GM12878 (cell line): Measurements from ENCODE around the gene CENPS. TPM values are rescaled to one million over a fixed set of nuclear protein-coding genes. Genes with fewer than 3 reads are reported as not detected.

Experiments
- ATAC-seq: fragments of 200-7000 bp; cut with Tn5 transposase; 3 replicates; pipeline ENCODE4 v1.9.1; 2020; ENCODE audit warnings: mild to moderate bottlenecking, moderate library complexity
- BruUV-seq: library from RNA; stranded (reverse); fragments of 400-500 nt; replicated peaks from 2 replicates; lab custom pipeline; 2021; lab: Mats Ljungman, UMichigan
- CTCF ChIA-PET: fragments of 300-600 bp; sonication (Branson Sonifier 250); formaldehyde crosslinking; extraction: SDS; loops from one replicate; lab custom pipeline; 2021; ENCODE audit warnings: inconsistent platforms; lab: Yijun Ruan, JAX
- POLR2A ChIA-PET: fragments of 350-600 bp; formaldehyde crosslinking; extraction: SDS; loops from one replicate; lab custom pipeline; 2021; ENCODE audit warnings: inconsistent platforms; lab: Charles Lee
- RAD21 ChIA-PET: fragments of 300-600 bp; sonication (Branson Sonifier 250); formaldehyde crosslinking; loops from one replicate; lab custom pipeline; 2023; ENCODE audit warnings: antibody characterized with exemption; ENCODE audit not compliant: unreplicated experiment; lab: Charles Lee
- SMC1A ChIA-PET: fragments of 300-600 bp; sonication (Branson Sonifier 250); formaldehyde crosslinking; loops from one replicate; lab custom pipeline; 2023; ENCODE audit not compliant: unreplicated experiment, uncharacterized antibody; lab: Charles Lee
- DNase-seq: peaks from one replicate; pipeline ENCODE4 v3.0.0-alpha.2; 2011; ENCODE audit warnings: low read depth, low spot score
- FAIRE-seq: peaks from 3 replicates; lab custom pipeline; 2011; peaks lifted over from hg19 to GRCh38; lab: Jason Lieb, UNC
- H2AFZ ChIP-seq: 2 replicates; pipeline ENCODE4 v1.6.0; 2011; ENCODE audit warnings: low read depth, low read length, control low read depth; ENCODE audit not compliant: control insufficient read depth
- H3K27ac ChIP-seq: 2 replicates; pipeline ENCODE4 v1.5.1; 2011; ENCODE audit warnings: control low read depth; ENCODE audit not compliant: control insufficient read depth, insufficient read depth
- H3K27me3 ChIP-seq, 2 experiments: replicated peaks in 1 of 2; 2 replicates each; pipeline versions ENCODE4 v1.6.0 to v1.6.1; 2011; ENCODE audit warnings: low read length in 1 of 2; ENCODE audit not compliant: control insufficient read depth in 2 of 2, insufficient read depth in 2 of 2
- H3K36me3 ChIP-seq, 2 experiments: 2 replicates each; pipeline ENCODE4 v1.5.1; 2011; ENCODE audit warnings: low read length in 1 of 2; ENCODE audit not compliant: control insufficient read depth in 2 of 2, insufficient read depth in 2 of 2
- H3K4me1 ChIP-seq: 2 replicates; pipeline ENCODE4 v1.6.1; 2011; ENCODE audit warnings: mild to moderate bottlenecking, low read length, moderate library complexity, mixed read lengths; ENCODE audit not compliant: control insufficient read depth, insufficient read depth
- H3K4me2 ChIP-seq: 2 replicates; pipeline ENCODE4 v1.6.0; 2011; ENCODE audit warnings: control low read depth; ENCODE audit not compliant: control insufficient read depth, insufficient read depth
- H3K4me3 ChIP-seq: fragments of 200-600 bp; sonication (generic); 2 replicates; pipeline ENCODE4 v1.5.1; 2016
- H3K79me2 ChIP-seq: 2 replicates; pipeline ENCODE4 v1.6.0; 2011; ENCODE audit warnings: low read length; ENCODE audit not compliant: control insufficient read depth, insufficient read depth
- H3K9ac ChIP-seq: 2 replicates; pipeline ENCODE4 v1.8.0; 2011; ENCODE audit warnings: low read length, control low read depth, mixed read lengths; ENCODE audit not compliant: control insufficient read depth, insufficient read depth
- H3K9me3 ChIP-seq: replicated peaks from 3 replicates; pipeline ENCODE4 v1.5.1; 2011; ENCODE audit warnings: mild to moderate bottlenecking, low read length; ENCODE audit not compliant: control insufficient read depth, insufficient read depth
- H4K20me1 ChIP-seq: 2 replicates; pipeline ENCODE4 v1.6.0; 2011; ENCODE audit not compliant: control insufficient read depth, insufficient read depth
- BHLHE40 ChIP-seq, 2 experiments: fragments of 450-650 bp in 1 of 2; IDR thresholded peaks; 2 replicates each; pipeline ENCODE4 v1.6.1; 2011 to 2017; ENCODE audit warnings: low read depth in 2 of 2, borderline replicate concordance in 1 of 2, improper control_type of control experiment in 1 of 2, low read length in 1 of 2, mild to moderate bottlenecking in 1 of 2
- CEBPB ChIP-seq, 2 experiments: fragments of 150-350 bp in 1 of 2; IDR thresholded peaks; 2 replicates each; pipeline ENCODE4 v1.6.1; 2012 to 2014; ENCODE audit warnings: low read depth in 2 of 2, low read length in 2 of 2, borderline replicate concordance in 1 of 2, inconsistent platforms in 1 of 2
- ESRRA ChIP-seq: IDR thresholded peaks from 2 replicates; pipeline ENCODE4 v1.6.1; 2012; ENCODE audit warnings: mild to moderate bottlenecking, low read length, improper control_type of control experiment
- FOXK2 ChIP-seq: fragments of 450-650 bp; IDR thresholded peaks from 2 replicates; pipeline ENCODE4 v1.6.1; 2017; ENCODE audit warnings: mild to moderate bottlenecking, moderate library complexity
- HDAC2 ChIP-seq: fragments of 200-600 bp; sonication (generic); IDR thresholded peaks from 2 replicates; pipeline ENCODE4 v1.6.1; 2017
- HDGF ChIP-seq: fragments of 450-650 bp; IDR thresholded peaks from 2 replicates; pipeline ENCODE4 v1.6.1; 2016; ENCODE audit warnings: antibody characterized with exemption
- NR2C1 ChIP-seq: fragments of 450-650 bp; IDR thresholded peaks from 2 replicates; pipeline ENCODE4 v1.6.1; 2017; ENCODE audit warnings: antibody characterized with exemption, mild to moderate bottlenecking, moderate library complexity
- WGBS: methylation state at CpG from one replicate; pipeline ENCODE4 v1.1.6; 2016; ENCODE audit warnings: low lambda C conversion rate; ENCODE audit not compliant: insufficient replicate concordance, insufficient coverage; ENCODE audit errors: missing lambda C conversion rate; 5-methylcytosine and 5-hydroxymethylcytosine counted together
- in situ Hi-C: fragments of 300-500 bp; cut with MboI; formaldehyde crosslinking; loops from 9 replicates; pipeline ENCODE4 v1.14.3; 2018; ENCODE audit warnings: mixed read lengths
- intact Hi-C: fragments of 100-400 bp; cut with micrococcal nuclease; formaldehyde crosslinking; loops from one replicate; pipeline ENCODE4 v1.14.2; 2022; ENCODE audit not compliant: unreplicated experiment
- polyA plus RNA-seq, 11 experiments: library from polyadenylated mRNA; depleted of rRNA in 4 of 11; unstranded in 6 of 11; stranded (reverse) in 5 of 11; fragments of >200 nt; fragmentation: Nextera tagmentation in 4 of 11; fragmentation: Illumina TruSeq in 1 of 11; extraction: Ambion mirVana in 4 of 11; extraction: Trizol in 1 of 11; gene quantifications; 1 replicate in 1 of 11; 2 replicates in 10 of 11; pipeline versions ENCODE4 v1.2.1 to v1.2.3, GENCODE V29; 2011 to 2016; ENCODE audit warnings: inconsistent platforms in 2 of 11, missing spikeins in 2 of 11, low read depth in 1 of 11
- total RNA-seq, 4 experiments: library from RNA; depleted of rRNA in 3 of 4; stranded (reverse); fragments of >200 nt in 3 of 4; fragmentation: Illumina TruSeq in 1 of 4; extraction: Trizol in 1 of 4; gene quantifications; 2 replicates each; pipeline versions ENCODE4 v1.2.1 to v1.2.3, GENCODE V29; 2013 to 2021
- TF ChIP-seq, protein P1 (sequence below): fragments of 450-650 bp; IDR thresholded peaks from 2 replicates; pipeline ENCODE4 v1.6.1; 2017; ENCODE audit warnings: mild to moderate bottlenecking, moderate library complexity
- TF ChIP-seq, protein P2 (sequence below): IDR thresholded peaks from 2 replicates; pipeline ENCODE4 v1.6.1; 2012; ENCODE audit warnings: improper control_type of control experiment, low read depth, low read length; ENCODE audit not compliant: insufficient replicate concordance

The CENPS gene
- total and polyA plus RNA-seq, 10 of the 15 experiments (the other 5 are each of a cell fraction or from before 2014, with no cell fraction given), result 9.4 to 51.7 (median 16.7) TPM

DNA sequence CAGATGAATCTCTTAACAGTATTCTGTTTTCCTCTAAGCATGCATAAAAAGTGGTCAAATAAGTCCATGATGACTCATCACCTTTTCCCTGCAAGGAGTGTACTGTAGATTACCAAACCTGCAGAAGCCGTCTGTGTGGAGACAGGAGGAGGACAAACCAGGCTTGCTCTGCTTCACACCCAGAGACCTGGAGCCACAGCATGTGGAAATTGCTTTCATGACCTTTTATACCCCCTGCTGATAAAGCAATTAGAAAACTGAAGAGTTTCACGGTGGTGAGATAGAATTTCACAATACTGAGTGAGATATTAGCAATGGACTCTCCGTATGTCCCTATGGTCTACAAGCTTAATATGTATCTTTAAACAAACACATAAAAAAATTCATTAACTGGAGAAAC is 29.0 kb downstream of the CENPS start:
- Histone ChIP-seq H3K4me2 (no peak overlapping the region), H3K9me3 (no peaks in the 10 kb centered on the region; the same call in 2 of the 3 replicates), H3K27ac (no peak overlapping the region), H3K27me3 (no peaks in the 10 kb centered on the region), H4K20me1 (no peaks in the 10 kb centered on the region), H3K36me3 (peaks cover 10% of the 10 kb centered on the region in 2 experiments; a peak in 3 of 4 replicates), H3K9ac (no peak overlapping the region), H3K79me2 (no peaks in the 10 kb centered on the region), H3K4me3 (no peak overlapping the region), H3K4me1 (no peaks in the 10 kb centered on the region; the same call in 1 of the 2 replicates), H2AFZ (no peak overlapping the region)
- ATAC-seq, result no peak
- FAIRE-seq, result no peak
- CTCF ChIA-PET, result no interaction called here
- no TSS peak for BruUV-seq
- SMC1A ChIA-PET, result interaction anchor here (1.3 kb wide), 1 partner anchor 35 kb away, joined by 3 read pairs; no protein-coding TSS in a partner anchor
- POLR2A ChIA-PET, result no interaction called here
- intact Hi-C loops, result no loop called here
- in situ Hi-C loops, result no loop called here
- RAD21 ChIA-PET, result no interaction called here
- TF ChIP-seq NR2C1 (no peak), HDGF (no peak), FOXK2 (no peak), CEBPB (IDR thresholded peaks at IDR 0.05; ENCODE audit: borderline replicate concordance in 1 of 2, low read depth in 2 of 2, low read length in 2 of 2) (no peak), HDAC2 (no peak), ESRRA (no peak), BHLHE40 (IDR thresholded peaks at IDR 0.05; ENCODE audit: borderline replicate concordance in 1 of 2, low read depth in 2 of 2, low read length in 1 of 2) (no peak)
- TF ChIP-seq, protein P1, sequence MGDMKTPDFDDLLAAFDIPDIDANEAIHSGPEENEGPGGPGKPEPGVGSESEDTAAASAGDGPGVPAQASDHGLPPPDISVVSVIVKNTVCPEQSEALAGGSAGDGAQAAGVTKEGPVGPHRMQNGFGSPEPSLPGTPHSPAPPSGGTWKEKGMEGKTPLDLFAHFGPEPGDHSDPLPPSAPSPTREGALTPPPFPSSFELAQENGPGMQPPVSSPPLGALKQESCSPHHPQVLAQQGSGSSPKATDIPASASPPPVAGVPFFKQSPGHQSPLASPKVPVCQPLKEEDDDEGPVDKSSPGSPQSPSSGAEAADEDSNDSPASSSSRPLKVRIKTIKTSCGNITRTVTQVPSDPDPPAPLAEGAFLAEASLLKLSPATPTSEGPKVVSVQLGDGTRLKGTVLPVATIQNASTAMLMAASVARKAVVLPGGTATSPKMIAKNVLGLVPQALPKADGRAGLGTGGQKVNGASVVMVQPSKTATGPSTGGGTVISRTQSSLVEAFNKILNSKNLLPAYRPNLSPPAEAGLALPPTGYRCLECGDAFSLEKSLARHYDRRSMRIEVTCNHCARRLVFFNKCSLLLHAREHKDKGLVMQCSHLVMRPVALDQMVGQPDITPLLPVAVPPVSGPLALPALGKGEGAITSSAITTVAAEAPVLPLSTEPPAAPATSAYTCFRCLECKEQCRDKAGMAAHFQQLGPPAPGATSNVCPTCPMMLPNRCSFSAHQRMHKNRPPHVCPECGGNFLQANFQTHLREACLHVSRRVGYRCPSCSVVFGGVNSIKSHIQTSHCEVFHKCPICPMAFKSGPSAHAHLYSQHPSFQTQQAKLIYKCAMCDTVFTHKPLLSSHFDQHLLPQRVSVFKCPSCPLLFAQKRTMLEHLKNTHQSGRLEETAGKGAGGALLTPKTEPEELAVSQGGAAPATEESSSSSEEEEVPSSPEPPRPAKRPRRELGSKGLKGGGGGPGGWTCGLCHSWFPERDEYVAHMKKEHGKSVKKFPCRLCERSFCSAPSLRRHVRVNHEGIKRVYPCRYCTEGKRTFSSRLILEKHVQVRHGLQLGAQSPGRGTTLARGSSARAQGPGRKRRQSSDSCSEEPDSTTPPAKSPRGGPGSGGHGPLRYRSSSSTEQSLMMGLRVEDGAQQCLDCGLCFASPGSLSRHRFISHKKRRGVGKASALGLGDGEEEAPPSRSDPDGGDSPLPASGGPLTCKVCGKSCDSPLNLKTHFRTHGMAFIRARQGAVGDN, result no peak
- TF ChIP-seq, protein P2, sequence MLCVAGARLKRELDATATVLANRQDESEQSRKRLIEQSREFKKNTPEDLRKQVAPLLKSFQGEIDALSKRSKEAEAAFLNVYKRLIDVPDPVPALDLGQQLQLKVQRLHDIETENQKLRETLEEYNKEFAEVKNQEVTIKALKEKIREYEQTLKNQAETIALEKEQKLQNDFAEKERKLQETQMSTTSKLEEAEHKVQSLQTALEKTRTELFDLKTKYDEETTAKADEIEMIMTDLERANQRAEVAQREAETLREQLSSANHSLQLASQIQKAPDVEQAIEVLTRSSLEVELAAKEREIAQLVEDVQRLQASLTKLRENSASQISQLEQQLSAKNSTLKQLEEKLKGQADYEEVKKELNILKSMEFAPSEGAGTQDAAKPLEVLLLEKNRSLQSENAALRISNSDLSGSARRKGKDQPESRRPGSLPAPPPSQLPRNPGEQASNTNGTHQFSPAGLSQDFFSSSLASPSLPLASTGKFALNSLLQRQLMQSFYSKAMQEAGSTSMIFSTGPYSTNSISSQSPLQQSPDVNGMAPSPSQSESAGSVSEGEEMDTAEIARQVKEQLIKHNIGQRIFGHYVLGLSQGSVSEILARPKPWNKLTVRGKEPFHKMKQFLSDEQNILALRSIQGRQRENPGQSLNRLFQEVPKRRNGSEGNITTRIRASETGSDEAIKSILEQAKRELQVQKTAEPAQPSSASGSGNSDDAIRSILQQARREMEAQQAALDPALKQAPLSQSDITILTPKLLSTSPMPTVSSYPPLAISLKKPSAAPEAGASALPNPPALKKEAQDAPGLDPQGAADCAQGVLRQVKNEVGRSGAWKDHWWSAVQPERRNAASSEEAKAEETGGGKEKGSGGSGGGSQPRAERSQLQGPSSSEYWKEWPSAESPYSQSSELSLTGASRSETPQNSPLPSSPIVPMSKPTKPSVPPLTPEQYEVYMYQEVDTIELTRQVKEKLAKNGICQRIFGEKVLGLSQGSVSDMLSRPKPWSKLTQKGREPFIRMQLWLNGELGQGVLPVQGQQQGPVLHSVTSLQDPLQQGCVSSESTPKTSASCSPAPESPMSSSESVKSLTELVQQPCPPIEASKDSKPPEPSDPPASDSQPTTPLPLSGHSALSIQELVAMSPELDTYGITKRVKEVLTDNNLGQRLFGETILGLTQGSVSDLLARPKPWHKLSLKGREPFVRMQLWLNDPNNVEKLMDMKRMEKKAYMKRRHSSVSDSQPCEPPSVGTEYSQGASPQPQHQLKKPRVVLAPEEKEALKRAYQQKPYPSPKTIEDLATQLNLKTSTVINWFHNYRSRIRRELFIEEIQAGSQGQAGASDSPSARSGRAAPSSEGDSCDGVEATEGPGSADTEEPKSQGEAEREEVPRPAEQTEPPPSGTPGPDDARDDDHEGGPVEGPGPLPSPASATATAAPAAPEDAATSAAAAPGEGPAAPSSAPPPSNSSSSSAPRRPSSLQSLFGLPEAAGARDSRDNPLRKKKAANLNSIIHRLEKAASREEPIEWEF, result no peak
- 99% methylated on average over 3 of the region's 3 CpGs for WGBS
- DNase-seq, result no peak
